ENCODE results near the gene STOX2.

DNA sequence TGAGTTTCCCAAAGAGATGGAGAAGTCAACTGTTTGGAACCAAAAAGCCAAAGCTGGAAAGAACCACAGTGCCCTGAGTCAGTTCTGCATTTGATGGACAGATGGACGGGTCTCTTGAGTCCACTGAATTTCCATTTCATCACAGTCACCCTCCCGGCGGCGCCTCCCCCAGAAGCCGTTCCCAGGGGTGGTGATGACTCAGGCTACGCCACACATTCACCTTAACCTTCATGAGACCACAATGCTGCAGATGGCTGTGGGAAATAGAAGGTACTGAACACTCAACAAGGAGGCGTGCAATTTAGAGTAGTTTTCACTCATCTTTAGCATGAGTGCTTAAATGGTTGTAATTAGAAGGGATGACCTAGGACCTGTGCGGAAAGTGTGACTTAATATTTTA lies 61.3 kb downstream of the STOX2 start:
- TF ChIP-seq, protein P1, sequence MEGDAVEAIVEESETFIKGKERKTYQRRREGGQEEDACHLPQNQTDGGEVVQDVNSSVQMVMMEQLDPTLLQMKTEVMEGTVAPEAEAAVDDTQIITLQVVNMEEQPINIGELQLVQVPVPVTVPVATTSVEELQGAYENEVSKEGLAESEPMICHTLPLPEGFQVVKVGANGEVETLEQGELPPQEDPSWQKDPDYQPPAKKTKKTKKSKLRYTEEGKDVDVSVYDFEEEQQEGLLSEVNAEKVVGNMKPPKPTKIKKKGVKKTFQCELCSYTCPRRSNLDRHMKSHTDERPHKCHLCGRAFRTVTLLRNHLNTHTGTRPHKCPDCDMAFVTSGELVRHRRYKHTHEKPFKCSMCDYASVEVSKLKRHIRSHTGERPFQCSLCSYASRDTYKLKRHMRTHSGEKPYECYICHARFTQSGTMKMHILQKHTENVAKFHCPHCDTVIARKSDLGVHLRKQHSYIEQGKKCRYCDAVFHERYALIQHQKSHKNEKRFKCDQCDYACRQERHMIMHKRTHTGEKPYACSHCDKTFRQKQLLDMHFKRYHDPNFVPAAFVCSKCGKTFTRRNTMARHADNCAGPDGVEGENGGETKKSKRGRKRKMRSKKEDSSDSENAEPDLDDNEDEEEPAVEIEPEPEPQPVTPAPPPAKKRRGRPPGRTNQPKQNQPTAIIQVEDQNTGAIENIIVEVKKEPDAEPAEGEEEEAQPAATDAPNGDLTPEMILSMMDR (IDR thresholded peaks at IDR 0.05 in 8 of 11, conservative IDR thresholded peaks at IDR 0.05 in 3 of 11), result no peak
- TF ChIP-seq POLR2AphosphoS5 (IDR thresholded peaks at IDR 0.05) (no peak), POLR2A (IDR thresholded peaks at IDR 0.05) (no peak)
